PC-9 (cell line): ENCODE data around the gene OR52I1. TPM values are rescaled to one million over a fixed set of nuclear protein-coding genes. Genes with fewer than 3 reads are reported as not detected.

Experiments used
- BruUV-seq: library from RNA; stranded (reverse); fragments of 400-500 nt; replicated peaks from 2 replicates; lab custom pipeline; 2021; lab: Mats Ljungman, UMichigan
- CTCF ChIA-PET: fragments of 300-600 bp; sonication (Branson Sonifier 250); formaldehyde crosslinking; loops from one replicate; lab custom pipeline; 2022; ENCODE audit warnings: antibody characterized with exemption; lab: Charles Lee
- POLR2A ChIA-PET: fragments of 300-600 bp; sonication (Branson Sonifier 250); formaldehyde crosslinking; loops from one replicate; lab custom pipeline; 2022; ENCODE audit warnings: antibody characterized with exemption; ENCODE audit not compliant: unreplicated experiment; lab: Charles Lee
- DNase-seq, 2 experiments: peaks; one replicate each; pipeline versions ENCODE4 v3.0.0 to v3.0.0-alpha.2; 2015 to 2022; ENCODE audit warnings: mixed read lengths in 1 of 2
- H2AFZ ChIP-seq: fragments of 200-600 bp; sonication (generic); 2 replicates; pipeline ENCODE4 v1.8.1; 2017; ENCODE audit warnings: antibody characterized with exemption
- H3F3A ChIP-seq: fragments of 200-600 bp; sonication (generic); 2 replicates; pipeline ENCODE4 v1.8.1; 2017; ENCODE audit warnings: antibody characterized with exemption, mild to moderate bottlenecking, low read depth; ENCODE audit not compliant: insufficient read depth
- H3K27ac ChIP-seq: fragments of 200-600 bp; sonication (generic); 2 replicates; pipeline ENCODE4 v1.6.1; 2016; ENCODE audit warnings: mixed run types
- H3K27me3 ChIP-seq: fragments of 200-600 bp; sonication (generic); 2 replicates; pipeline ENCODE4 v1.6.1; 2016; ENCODE audit warnings: low read depth, mixed run types; ENCODE audit not compliant: insufficient read depth
- H3K36me3 ChIP-seq: fragments of 200-600 bp; sonication (generic); 2 replicates; pipeline ENCODE4 v1.6.1; 2016; ENCODE audit warnings: low read depth, mixed run types
- H3K4me1 ChIP-seq: fragments of 200-600 bp; sonication (generic); replicated peaks from 2 replicates; pipeline ENCODE4 v1.6.1; 2016; ENCODE audit warnings: mixed run types; ENCODE audit not compliant: insufficient read depth
- H3K4me2 ChIP-seq: fragments of 200-600 bp; sonication (generic); 2 replicates; pipeline ENCODE4 v1.6.1; 2017; ENCODE audit warnings: mixed run types
- H3K4me3 ChIP-seq: fragments of 200-600 bp; sonication (generic); 2 replicates; pipeline ENCODE4 v1.6.1; 2016; ENCODE audit warnings: mixed run types
- H3K79me2 ChIP-seq: fragments of 200-600 bp; sonication (generic); 2 replicates; pipeline ENCODE4 v1.6.1; 2017; ENCODE audit warnings: low read depth, mixed run types
- H3K9me2 ChIP-seq: fragments of 200-600 bp; sonication (generic); 2 replicates; pipeline ENCODE4 v1.8.1; 2017; ENCODE audit warnings: mild to moderate bottlenecking; ENCODE audit not compliant: insufficient read depth
- H3K9me3 ChIP-seq: fragments of 200-600 bp; sonication (generic); 2 replicates; pipeline ENCODE4 v1.8.1; 2016; ENCODE audit warnings: low read depth; ENCODE audit not compliant: insufficient read depth
- H4K20me1 ChIP-seq: fragments of 200-600 bp; sonication (generic); 2 replicates; pipeline ENCODE4 v1.8.1; 2017; ENCODE audit not compliant: insufficient read depth
- CTCF ChIP-seq: fragments of 200-600 bp; sonication (generic); conservative IDR thresholded peaks from 2 replicates; pipeline ENCODE4 v1.6.1; 2017; ENCODE audit warnings: mixed run types, antibody characterized with exemption, mild to moderate bottlenecking, moderate library complexity
- EZH2 ChIP-seq: fragments of 200-600 bp; sonication (generic); IDR thresholded peaks from 2 replicates; pipeline ENCODE4 v1.8.0; 2017; ENCODE audit warnings: antibody characterized with exemption, low read depth
- intact Hi-C: fragments of 100-400 bp; cut with micrococcal nuclease; formaldehyde crosslinking; loops from one replicate; pipeline ENCODE4 v1.10.0; 2022; ENCODE audit not compliant: unreplicated experiment
- total RNA-seq: library from RNA; stranded (reverse); gene quantifications from 2 replicates; pipeline ENCODE4 v1.2.3, GENCODE V29; 2021

Gene OR52I1
- total RNA-seq, 1 experiment from 2014 or later: 0.15 TPM

- H3K27me3 ChIP-seq: peaks cover 23% of the 10 kb centered on the region
- no peak overlapping the region for H3K27ac ChIP-seq
- intact Hi-C loops: no loop called here
- no peaks in the 10 kb centered on the region for H3K36me3 ChIP-seq
- no peak overlapping the region for H2AFZ ChIP-seq
- no peak for TF ChIP-seq EZH2
- no peak for TF ChIP-seq CTCF
- H3K9me3 ChIP-seq: no peaks in the 10 kb centered on the region
- H3K9me2 ChIP-seq: no peaks in the 10 kb centered on the region
- POLR2A ChIA-PET: no interaction called here
- no peaks in the 10 kb centered on the region for H3F3A ChIP-seq
- no peaks in the 10 kb centered on the region for H3K79me2 ChIP-seq
- H3K4me3 ChIP-seq: no peak overlapping the region
- no peaks in the 10 kb centered on the region for H4K20me1 ChIP-seq
- no TSS peak for BruUV-seq
- H3K4me2 ChIP-seq: no peak overlapping the region
- CTCF ChIA-PET: no interaction called here
- H3K4me1 ChIP-seq: no peaks in the 10 kb centered on the region
- DNase-seq: no peak
These were observed 25.7 kb downstream of the OR52I1 start for GRCh38 chr11:4619514-4619913.

- Histone ChIP-seq H3K27ac (no peak overlapping the region), H4K20me1 (no peaks in the 10 kb centered on the region), H3K9me2 (no peaks in the 10 kb centered on the region), H3K79me2 (no peaks in the 10 kb centered on the region), H3K27me3 (peaks cover 10% of the 10 kb centered on the region), H3K4me1 (no peaks in the 10 kb centered on the region), H3K9me3 (no peaks in the 10 kb centered on the region), H2AFZ (no peak overlapping the region), H3K4me2 (no peak overlapping the region), H3K4me3 (no peak overlapping the region), H3K36me3 (no peaks in the 10 kb centered on the region), H3F3A (no peaks in the 10 kb centered on the region)
- CTCF ChIA-PET: no interaction called here
- peak; percentile 39 to 50 for DNase-seq
- TF ChIP-seq CTCF (peak; percentile 80), EZH2 (no peak)
- POLR2A ChIA-PET: no interaction called here
- BruUV-seq: no TSS peak
- intact Hi-C loops: loop anchor here (5.0 kb wide), 2 partner anchors 741 to 756 kb away; partner anchors contain the start of gene OR51M1
These were observed 32.6 kb downstream of the OR52I1 start for GRCh38 chr11:4626207-4627099.

DNA sequence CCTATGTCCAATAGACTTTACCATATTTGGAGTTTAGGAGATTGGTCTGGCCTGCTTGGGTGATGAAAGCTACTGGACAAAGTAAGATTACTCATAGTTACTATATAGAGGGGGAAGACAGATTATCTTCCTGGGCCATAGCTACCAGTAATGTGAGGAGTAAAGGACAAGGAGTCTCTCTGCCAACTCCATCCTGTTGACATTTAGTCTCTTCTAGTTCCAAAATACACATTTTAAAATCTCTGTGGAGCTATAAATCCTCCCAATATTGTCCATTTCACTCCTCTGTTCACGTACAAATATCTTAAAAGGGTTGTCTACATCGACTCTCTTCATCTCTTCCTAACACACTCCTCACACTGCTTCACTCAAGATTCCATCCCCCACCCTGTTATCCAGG is 42.3 kb downstream of the OR52I1 start:
- 0 out of 2 replicates have a peak, but pooled peaks cover 5% of the 10 kb centered on the region for H3K27me3 ChIP-seq
- H3K79me2 ChIP-seq: no peaks in the 10 kb centered on the region
- no peaks in the 10 kb centered on the region for H4K20me1 ChIP-seq
- no peaks in the 10 kb centered on the region for H3K9me3 ChIP-seq
- no peak overlapping the region for H3K4me3 ChIP-seq
- no TSS peak for BruUV-seq
- TF ChIP-seq EZH2 (no peak), CTCF (no peak)
- POLR2A ChIA-PET: no interaction called here
- CTCF ChIA-PET: no interaction called here
- H3K27ac ChIP-seq: no peak overlapping the region
- H3K36me3 ChIP-seq: no peaks in the 10 kb centered on the region
- no peaks in the 10 kb centered on the region for H3K4me1 ChIP-seq
- no peak for DNase-seq
- H3K4me2 ChIP-seq: no peak overlapping the region
- no peaks in the 10 kb centered on the region for H3F3A ChIP-seq
- H2AFZ ChIP-seq: no peak overlapping the region
- intact Hi-C loops: loop anchor here (2.0 to 5.0 kb wide), 2 partner anchors 369 to 1171 kb away; partner anchors contain the start of gene OR52N2
- no peaks in the 10 kb centered on the region for H3K9me2 ChIP-seq
